Renal cortical epithelial cell (primary cell): Measurements from ENCODE around the gene MTX2. TPM values are rescaled to one million over a fixed set of nuclear protein-coding genes. Genes with fewer than 3 reads are reported as not detected.

Experiments used
- DNase-seq: peaks from one replicate; pipeline ENCODE4 v3.0.0-alpha.2; 2011; ENCODE audit warnings: low read depth
- total RNA-seq: library from RNA; depleted of rRNA; stranded (reverse); fragments of >200 nt; gene quantifications from 2 replicates; pipeline ENCODE4 v1.2.3, GENCODE V29; 2014

The MTX2 gene
- total RNA-seq, 1 donor from 2014 or later: 40.7 TPM

DNA sequence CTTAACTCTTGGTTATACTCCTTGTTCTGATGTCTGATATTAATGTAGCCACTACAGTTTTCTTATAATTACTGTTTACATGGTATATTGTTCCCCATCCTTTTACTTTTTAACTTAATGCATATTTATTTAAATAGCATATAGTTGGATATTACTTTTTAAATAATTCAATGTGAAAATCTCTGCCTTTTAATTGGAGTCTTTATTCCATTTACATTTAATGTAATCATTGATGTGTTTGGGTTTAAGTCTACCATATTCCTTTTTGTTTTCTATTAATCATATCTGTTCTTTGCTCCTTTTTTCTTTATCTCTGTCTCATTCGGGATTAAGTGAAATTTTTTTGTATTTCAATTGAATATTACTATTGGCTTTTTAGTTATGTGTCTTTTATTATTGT is 109.1 kb downstream of the MTX2 start:
- DNase-seq: no peak

DNA sequence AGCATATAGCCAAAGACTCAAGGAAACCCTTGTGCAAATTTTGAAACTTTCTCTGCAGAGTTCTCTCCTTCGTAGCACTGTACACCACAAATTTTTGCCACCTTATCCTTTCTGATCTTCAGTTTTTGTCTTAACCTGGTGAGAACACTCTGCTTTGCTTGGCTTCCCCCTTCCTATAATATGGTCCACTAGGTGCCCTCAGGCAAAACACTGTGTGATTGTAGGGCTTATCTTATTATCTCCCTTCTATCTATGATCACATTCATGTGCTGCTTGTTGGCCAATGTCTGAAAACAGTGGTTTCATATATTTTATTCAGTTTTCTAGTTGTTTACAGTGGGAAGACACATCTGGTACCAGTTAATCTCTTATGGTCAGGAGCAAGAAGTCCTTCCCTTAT is 111.1 kb downstream of the MTX2 start:
- DNase-seq: no peak

DNA sequence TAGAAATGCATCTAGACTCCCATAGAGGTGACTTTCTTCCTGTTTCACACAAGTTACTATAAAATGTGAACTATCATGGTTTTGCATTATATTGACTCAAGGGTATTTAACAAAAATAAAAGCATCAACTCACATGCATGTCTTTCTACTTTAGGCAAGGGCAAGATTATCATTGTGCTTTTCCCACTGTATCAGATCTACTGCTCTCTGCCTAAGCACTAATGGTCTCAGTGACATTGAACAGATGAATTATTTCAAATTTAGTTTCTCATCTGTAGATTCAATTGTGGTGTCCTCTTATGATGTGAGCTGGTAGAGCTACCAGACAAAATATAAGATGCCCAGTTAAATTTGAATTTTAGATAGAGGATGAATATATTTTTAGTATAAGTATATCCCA is 113.9 kb downstream of the MTX2 start:
- DNase-seq: no peak

DNA sequence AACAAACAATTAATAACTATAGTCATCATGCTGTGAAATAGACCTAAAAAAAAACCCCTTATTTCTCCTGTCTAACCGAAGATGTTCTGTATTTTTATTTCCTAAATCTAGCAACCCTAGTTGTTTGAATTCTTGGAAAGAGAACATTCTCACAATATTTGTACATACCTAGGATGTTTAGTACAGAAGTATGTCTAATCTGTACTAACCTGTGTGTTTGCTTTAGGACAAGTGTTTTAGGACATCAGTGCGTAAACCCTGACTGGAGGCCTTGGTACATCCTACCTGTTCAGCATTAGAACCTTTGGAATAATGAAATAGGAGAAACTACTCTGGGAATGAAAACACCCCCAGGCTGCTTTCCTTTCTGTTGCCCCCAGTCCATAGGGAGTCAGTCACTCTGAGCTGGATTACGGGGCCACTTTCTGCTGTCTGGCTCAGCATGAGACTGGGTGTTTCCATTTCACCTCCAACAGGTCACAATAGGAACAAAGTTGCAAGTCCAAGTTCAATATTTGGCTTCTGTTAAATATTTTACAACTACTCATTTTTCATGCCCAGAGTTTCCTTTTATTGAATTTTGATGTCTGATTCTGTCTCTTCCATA is 114.7 kb downstream of the MTX2 start:
- DNase-seq: no peak

DNA sequence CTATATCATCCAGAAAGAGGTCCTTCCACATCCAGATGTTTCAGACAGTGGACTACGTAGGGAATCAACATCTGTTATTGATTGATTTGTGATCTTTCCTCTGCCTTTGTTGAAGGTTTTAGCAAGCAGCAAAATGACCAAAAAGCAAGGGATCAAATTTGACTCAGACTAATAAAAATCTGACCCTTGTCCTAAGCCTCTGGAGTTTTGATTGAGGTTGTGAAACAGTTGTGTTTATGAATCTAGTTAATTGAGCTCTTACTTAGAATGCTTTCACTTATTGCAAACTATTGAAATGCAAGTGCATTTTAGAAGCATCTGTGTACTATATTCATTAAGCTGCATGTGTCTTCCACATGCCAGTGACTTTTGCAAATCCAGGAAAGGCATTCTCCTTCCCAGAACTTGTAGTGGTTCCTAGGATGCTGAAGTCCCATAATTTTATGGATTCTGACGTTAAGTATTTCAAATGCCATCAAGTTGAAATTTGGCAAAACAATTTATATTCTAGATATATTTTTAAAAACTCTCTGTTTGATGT is 116.0 kb downstream of the MTX2 start:
- no peak for DNase-seq

DNA sequence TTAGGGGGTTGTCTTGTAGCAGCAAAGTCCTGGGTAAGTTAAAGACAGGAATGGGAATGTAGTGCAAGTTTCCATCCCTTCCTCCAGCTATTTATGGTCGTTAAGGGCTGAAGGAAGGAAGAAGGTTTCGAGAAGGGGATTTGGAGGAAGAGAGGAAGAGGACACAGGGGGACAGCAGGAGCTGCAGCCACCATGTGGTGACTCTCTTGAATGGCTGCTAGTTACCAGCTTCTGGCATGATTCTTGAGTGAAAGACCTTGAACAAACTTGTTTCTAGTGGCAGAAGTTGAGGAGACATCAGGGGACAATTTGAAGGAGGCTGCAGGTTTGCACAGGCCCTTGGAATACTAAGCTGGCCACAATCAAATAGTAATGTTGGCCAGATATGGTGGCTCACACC is 116.6 kb downstream of the MTX2 start:
- DNase-seq: no peak

Other genes with a start within 250 kb of the MTX2 start
- gene EVX2, start 185.5 kb upstream of the MTX2 start, total RNA-seq: not detected in 2 replicates
- gene HOXD13, start 176.7 kb upstream of the MTX2 start, total RNA-seq: not detected in 2 replicates
- not detected in 2 replicates for gene HOXD12, start 169.6 kb upstream of the MTX2 start, total RNA-seq
- gene HOXD11, start 162.2 kb upstream of the MTX2 start, total RNA-seq: 4.7 and 10.5 TPM in 2 replicates
- 3.3 and 33.5 TPM in 2 replicates for gene HOXD10, start 152.7 kb upstream of the MTX2 start, total RNA-seq
- gene HOXD9, start 146.7 kb upstream of the MTX2 start, total RNA-seq: 2.4 and 15.7 TPM in 2 replicates
- gene HOXD8, start 139.7 kb upstream of the MTX2 start, total RNA-seq: 13.4 and 41.9 TPM in 2 replicates
- gene HOXD4, start 117.9 kb upstream of the MTX2 start, total RNA-seq: 6.6 and 23.2 TPM in 2 replicates
- 2.3 and 26.9 TPM in 2 replicates for gene HOXD3, start 112.1 kb upstream of the MTX2 start, total RNA-seq
- 4.2 and 15.7 TPM in 2 replicates for gene HOXD1, start 80.8 kb upstream of the MTX2 start, total RNA-seq